Measurements from ENCODE around the gene UROC1.

DNA sequence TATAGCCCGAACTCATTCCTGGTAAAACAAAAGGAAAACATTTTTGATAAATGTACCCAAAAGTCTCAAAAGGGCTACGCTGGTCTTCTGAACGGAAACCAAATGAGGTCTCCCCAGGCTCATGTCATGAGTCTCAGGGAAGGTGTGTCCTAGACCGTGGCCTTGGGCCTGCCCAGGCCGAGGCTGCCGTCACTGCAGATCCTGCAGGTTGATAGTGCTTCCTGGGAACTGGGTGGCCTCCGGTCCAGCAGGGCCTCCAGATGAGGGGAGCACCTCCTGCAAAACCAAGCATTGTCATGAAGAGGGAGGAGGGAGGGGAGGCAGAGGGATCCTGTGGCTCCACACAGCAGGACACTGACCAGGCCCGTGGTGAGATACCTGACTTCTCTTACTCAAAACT lies 79.4 kb downstream of the UROC1 start:
- TF ChIP-seq, protein P1, sequence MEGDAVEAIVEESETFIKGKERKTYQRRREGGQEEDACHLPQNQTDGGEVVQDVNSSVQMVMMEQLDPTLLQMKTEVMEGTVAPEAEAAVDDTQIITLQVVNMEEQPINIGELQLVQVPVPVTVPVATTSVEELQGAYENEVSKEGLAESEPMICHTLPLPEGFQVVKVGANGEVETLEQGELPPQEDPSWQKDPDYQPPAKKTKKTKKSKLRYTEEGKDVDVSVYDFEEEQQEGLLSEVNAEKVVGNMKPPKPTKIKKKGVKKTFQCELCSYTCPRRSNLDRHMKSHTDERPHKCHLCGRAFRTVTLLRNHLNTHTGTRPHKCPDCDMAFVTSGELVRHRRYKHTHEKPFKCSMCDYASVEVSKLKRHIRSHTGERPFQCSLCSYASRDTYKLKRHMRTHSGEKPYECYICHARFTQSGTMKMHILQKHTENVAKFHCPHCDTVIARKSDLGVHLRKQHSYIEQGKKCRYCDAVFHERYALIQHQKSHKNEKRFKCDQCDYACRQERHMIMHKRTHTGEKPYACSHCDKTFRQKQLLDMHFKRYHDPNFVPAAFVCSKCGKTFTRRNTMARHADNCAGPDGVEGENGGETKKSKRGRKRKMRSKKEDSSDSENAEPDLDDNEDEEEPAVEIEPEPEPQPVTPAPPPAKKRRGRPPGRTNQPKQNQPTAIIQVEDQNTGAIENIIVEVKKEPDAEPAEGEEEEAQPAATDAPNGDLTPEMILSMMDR (IDR thresholded peaks at IDR 0.05), result no peak
- no peak for TF ChIP-seq EZH2 (IDR thresholded peaks at IDR 0.05; ENCODE audit: borderline replicate concordance, insufficient read depth, low read depth, low read length, poor library complexity, severe bottlenecking)
